Activated effector memory CD4-positive, alpha-beta T cell treated with anti-CD3 and anti-CD28 coated beads, Interleukin-2, amount 50 U/mL, for 16 hours (primary cell): ENCODE data around the gene FBXO11.

Source experiments
- DNase-seq: peaks from one replicate; pipeline ENCODE4 v3.0.0-alpha.2; 2020

FBXO11 gene

DNA sequence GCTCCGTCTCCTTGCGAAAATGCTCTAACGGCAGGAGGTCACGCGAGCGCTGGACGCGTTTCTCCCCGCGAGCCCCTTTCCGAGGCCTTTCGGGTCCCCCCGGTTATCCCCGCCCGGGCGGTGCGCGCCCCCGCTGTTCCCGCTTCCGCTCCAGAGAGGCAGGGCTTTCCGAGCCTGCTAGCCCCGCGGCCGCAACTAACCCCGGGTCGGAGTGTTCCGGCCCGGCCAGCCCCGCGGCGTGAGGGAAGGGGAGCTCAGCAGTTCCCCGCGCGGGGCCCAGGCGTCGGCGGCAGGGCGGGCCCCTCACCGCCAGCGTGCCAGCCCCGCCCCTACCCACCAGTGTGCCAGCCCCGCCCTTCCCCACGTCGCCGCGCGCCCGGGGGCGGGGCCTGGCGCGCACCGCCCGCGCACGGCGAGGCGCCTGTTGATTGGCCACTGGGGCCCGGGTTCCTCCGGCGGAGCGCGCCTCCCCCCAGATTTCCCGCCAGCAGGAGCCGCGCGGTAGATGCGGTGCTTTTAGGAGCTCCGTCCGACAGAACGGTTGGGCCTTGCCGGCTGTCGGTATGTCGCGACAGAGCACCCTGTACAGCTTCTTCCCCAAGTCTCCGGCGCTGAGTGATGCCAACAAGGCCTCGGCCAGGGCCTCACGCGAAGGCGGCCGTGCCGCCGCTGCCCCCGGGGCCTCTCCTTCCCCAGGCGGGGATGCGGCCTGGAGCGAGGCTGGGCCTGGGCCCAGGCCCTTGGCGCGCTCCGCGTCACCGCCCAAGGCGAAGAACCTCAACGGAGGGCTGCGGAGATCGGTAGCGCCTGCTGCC is 123.4 kb downstream of the FBXO11 start, which contains the start of gene MSH6:
TSS of gene MSH6 (plus strand) at position 475 of the 815 bp plus-strand sequence. CDS start at position 564, 89 bp downstream.
- peak; percentile 96 for DNase-seq

DNA sequence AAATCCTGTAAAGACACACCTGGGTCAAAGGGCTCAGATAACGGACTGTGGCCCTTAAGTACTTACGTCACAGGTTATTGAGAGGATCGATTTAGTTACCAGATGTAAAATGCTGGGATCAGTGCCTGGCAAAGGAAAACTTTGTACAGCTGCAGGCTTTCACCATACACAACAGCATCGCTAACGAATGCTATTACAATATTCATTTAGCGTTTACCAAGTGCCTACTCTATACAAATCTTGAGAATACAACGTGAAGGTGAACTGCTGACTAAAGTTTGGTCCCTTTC is 124.0 kb downstream of the FBXO11 start:
- DNase-seq: no peak

GRCh38 chr2:47779426-47779790 is 126.9 kb downstream of the FBXO11 start:
- no peak for DNase-seq

- no peak for DNase-seq
Measured at GRCh38 chr2:47778698-47779425, 127.4 kb downstream of the FBXO11 start.

DNA sequence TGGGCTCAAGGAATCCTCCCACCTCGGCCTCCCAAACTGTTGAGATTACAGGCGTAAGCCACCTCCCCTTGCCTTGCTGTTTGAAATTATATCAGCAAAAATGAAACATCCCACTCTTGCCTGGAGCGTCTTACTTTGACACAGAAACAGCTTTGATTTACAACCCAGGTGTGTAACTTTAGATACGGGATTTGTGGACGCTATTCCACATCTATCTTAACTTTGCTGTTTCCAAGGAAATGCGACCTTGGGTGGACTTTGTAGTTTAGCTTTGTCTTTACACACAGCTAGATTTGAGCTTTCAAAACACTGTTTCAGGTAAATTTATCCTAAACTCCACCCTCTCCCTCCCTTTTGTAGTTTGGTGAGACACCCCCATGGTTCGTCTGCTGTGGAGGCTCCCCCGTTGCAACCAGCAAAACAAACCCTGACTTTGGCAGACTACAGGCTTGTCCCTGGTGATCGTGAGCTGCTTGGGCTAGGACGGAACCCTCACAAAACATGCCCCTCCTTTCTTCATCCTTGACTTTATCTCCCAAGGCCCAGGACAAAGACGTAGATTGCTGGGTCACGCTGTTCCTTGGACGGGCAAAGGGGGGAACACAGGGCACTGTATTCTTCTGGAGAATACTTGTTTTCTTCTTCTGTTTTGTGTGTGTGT is 128.9 kb downstream of the FBXO11 start:
- peak; percentile 22 for DNase-seq

DNA sequence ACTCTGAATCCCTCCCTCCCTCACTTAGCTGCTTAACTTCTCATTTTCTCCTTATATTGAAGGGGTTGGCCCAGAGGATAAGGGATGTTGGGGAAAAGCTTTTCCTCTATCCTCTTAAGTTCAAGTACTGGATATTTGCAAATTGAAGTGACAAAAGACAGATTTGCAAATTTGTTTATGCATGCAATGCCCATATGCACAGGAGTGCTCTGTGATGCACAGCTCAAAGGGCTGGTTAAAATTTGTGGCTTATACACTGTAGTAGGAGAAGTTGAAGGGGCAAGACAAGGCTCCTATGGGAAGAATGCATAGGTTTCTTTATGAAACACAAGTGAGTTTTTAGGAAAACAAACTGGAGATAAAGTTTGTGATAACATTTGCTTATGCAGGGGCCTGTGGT is 131.7 kb downstream of the FBXO11 start:
- no peak for DNase-seq

DNA sequence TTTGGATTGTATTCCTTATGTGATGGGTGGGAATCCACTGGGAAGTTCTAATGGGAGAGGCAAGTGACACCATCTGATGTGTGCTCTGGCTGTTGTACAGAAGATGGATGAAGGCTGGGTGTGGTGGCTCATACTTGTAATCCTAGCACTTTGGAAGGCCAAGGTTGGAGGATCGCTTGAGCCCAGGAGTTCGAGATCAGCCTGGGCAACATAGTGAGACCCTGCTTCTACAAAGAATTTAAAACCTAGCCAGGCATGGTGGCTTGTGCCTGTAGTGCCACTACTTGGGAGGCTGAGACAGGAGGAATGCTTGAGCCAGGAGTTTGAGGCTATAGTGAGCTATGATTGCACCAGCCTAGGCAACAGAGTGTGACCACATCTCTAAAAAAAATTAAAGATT is 134.0 kb downstream of the FBXO11 start:
- DNase-seq: no peak

DNA sequence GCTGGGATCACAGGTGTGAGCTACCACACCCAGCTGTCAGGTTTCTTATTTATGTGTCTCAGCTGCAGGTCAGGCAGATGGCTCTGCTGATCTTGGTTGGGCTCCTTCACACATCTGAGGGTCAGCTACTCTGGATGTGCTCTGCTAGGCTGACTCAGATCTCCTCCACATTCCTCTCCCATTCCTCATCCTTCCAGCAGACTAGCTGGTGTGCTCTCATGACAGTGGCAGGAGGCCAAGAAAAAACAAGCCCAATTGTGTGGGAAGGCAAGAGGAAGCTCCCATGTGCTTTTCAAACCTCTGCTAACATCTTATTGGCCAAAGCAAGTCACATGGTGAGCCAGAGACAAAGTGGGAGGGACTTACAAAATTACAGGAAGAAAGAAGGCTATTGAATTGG is 135.1 kb downstream of the FBXO11 start:
- no peak for DNase-seq

DNA sequence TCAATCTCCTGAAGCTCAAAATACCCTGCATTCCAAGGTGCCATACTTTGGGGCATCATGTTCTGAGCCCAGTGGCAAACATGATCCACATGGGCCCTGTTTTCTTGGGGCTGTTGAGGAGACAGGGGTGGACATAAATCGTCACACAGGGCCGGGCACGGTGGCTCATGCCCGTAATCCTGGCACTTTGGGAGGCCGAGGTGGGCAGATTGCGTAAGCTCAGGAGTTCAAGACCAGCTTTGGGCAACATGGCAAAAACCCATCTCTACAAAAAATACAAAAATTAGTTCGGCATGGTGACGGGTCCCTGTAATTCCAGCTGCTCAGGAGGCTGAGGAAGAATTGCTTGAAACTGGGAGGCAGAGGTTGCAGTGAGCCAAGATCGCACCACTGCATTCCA is 137.0 kb downstream of the FBXO11 start:
- no peak for DNase-seq

DNA sequence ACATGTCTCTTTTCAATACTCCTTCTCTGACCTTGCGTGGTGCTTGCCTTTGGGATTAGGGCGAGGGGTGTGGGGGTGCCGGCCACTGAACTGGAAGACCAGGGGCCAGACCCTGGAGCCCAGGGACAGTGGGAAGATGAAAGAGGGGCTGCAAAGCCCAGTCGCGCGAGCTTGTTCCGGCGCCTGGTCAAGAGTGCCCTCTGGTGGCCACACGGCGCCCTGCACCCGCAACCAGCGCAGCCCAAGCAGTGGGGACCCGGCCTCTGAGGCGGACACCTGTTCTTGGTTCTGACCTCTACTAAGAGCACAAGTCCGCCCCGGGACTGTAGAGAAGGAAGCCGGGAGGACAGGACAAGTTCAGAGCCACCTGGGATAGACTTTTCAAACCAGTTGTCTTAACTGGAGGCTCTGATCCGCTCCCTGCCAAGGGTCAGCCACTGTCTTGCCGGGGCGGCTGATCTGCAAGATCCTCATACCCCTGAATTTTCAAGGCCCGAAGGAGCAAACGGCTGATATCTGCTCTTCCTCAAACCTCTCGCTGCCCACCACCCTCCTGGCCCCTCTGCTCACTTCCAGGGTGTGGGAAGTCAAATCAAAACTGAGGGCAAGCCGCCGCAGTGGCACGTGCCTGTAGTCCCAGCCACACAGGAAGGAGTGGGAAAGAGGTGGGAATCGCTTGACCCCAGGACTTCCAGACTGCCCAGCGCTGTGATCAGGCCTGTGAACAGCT is 138.3 kb downstream of the FBXO11 start:
- DNase-seq: peak; percentile 90

DNA sequence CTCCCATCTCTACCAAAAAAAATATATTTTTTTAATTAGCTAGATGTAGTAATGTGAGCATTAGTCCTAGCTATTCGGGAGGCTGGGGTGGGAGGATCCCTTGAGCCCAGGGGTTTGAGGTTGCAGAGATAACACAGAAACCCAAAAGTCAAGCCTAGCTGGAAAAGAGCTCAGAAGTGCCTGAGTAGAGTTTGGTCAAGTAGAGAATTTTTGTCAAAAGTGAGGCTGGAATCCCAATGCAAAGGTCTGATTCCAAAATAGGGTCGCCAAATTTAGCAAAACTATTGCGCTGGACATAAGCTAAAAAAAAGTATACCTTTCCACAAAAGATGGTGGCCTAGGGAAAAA is 138.8 kb downstream of the FBXO11 start:
- no peak for DNase-seq

- DNase-seq: no peak
Measured at GRCh38 chr2:47751856-47752414, 154.4 kb downstream of the FBXO11 start.

DNA sequence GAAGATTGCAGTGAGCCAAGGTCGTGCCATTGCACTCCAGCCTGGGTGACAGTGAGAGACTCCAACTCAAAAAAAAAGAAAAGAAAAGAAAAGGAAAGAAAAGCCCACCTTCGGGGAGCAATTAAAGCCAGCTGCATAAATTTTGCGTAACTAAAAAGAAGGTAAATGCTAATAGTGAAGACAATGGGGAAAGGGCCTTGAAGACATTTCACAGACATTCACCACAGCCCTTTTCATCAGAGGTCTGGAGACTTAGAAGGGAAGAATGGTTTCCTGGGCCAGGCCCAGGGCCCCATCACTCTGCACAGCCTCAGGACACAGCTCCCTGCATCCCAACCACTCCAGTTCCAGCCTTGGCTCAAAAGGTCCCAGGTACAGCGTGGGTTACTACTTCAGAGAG is 158.4 kb downstream of the FBXO11 start:
- no peak for DNase-seq

DNA sequence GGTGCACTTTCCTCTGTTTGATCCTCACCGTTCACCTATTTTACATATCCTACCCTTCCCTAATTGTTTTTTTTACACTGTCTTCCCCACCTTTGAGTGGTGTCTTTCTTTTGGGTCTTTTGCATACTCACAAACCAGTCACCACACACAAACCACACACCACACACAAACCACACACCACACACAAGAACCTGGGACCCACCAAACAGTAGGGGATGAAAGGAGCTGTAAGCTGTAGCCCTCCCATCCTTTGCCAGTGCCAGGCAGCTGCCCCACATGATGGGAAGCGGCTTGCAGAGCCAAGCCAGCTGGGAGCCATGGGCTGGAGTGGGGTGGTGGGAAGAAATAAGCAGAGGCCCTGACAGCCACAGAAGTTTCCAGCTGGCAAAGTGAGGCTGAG is 162.2 kb downstream of the FBXO11 start:
- no peak for DNase-seq

DNA sequence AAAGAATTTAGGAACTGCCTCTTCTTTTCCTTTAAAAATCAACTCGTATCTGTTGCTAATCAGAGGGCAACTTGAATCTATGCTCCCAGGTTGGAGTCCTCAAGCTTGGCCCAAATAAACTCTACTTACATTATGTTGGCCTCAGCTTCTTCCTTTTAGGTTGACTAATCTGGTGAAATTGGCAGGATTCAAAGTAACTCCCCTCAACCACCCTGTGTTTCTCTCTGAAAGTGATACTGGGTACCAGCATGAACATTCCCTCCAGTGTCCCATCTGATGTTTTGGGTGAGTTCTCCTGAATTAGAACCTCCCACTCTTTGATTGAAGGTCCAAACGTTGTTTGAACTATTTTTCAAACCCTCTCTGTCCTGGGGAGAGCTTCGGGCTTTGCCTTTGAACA is 164.7 kb downstream of the FBXO11 start:
- DNase-seq: no peak

- no peak for DNase-seq
Measured at GRCh38 chr2:47741101-47741500, 165.2 kb downstream of the FBXO11 start.
